H9 (cell line): ENCODE results near the gene DPT. TPM values are rescaled to one million over a fixed set of nuclear protein-coding genes. Genes with fewer than 3 reads are reported as not detected.

Experiments
- DNase-seq: peaks from one replicate; pipeline ENCODE4 v3.0.0-alpha.2; 2017
- H2AFZ ChIP-seq: one replicate; pipeline ENCODE4 v1.6.1; 2013; ENCODE audit warnings: mild to moderate bottlenecking, low read length, control low read depth, moderate library complexity
- H2AK5ac ChIP-seq: 2 replicates; pipeline ENCODE4 v1.6.1; 2013; ENCODE audit warnings: low read length, control low read depth, mixed read lengths; ENCODE audit not compliant: insufficient read length
- H2BK120ac ChIP-seq: one replicate; pipeline ENCODE4 v1.6.1; 2013; ENCODE audit warnings: low read depth, mild to moderate bottlenecking, low read length, control low read depth, inconsistent platforms; ENCODE audit not compliant: poor library complexity, severe bottlenecking
- H2BK12ac ChIP-seq: 2 replicates; pipeline ENCODE4 v1.6.1; 2013; ENCODE audit warnings: low read length, control low read depth, mixed read lengths, low read depth; ENCODE audit not compliant: insufficient read length
- H2BK15ac ChIP-seq: 2 replicates; pipeline ENCODE4 v1.6.1; 2013; ENCODE audit warnings: low read depth, low read length, control low read depth
- H2BK20ac ChIP-seq: one replicate; pipeline ENCODE4 v1.6.1; 2013; ENCODE audit warnings: low read depth, mild to moderate bottlenecking, low read length, control low read depth, inconsistent platforms; ENCODE audit not compliant: poor library complexity, severe bottlenecking
- H2BK5ac ChIP-seq: 2 replicates; pipeline ENCODE4 v1.6.1; 2013; ENCODE audit warnings: low read length, control low read depth, mixed read lengths; ENCODE audit not compliant: insufficient read length
- H3K14ac ChIP-seq: 2 replicates; pipeline ENCODE4 v1.6.1; 2013; ENCODE audit warnings: low read length, control low read depth; ENCODE audit not compliant: insufficient read depth
- H3K18ac ChIP-seq: 2 replicates; pipeline ENCODE4 v1.6.1; 2013; ENCODE audit warnings: low read depth, mild to moderate bottlenecking, mixed read lengths, low read length, control low read depth; ENCODE audit not compliant: insufficient read length
- H3K23ac ChIP-seq: 2 replicates; pipeline ENCODE4 v1.6.1; 2013; ENCODE audit warnings: low read length, control low read depth, mixed read lengths, low read depth; ENCODE audit not compliant: insufficient read length
- H3K23me2 ChIP-seq: 2 replicates; pipeline ENCODE4 v1.6.1; 2013; ENCODE audit warnings: low read depth, mild to moderate bottlenecking, mixed read lengths, low read length, control low read depth; ENCODE audit not compliant: insufficient read length, poor library complexity, severe bottlenecking
- H3K27ac ChIP-seq: 2 replicates; pipeline ENCODE4 v1.5.1; 2013; ENCODE audit warnings: low read length, control low read depth, mixed read lengths, low read depth; ENCODE audit not compliant: insufficient read length
- H3K27me3 ChIP-seq: 2 replicates; pipeline ENCODE4 v1.6.1; 2013; ENCODE audit warnings: low read length, control low read depth, inconsistent platforms; ENCODE audit not compliant: insufficient read depth
- H3K4ac ChIP-seq: 2 replicates; pipeline ENCODE4 v1.6.1; 2013; ENCODE audit warnings: low read depth, mild to moderate bottlenecking, control low read depth, inconsistent platforms, low read length, moderate library complexity
- H3K4me1 ChIP-seq: 2 replicates; pipeline ENCODE4 v1.6.1; 2013; ENCODE audit warnings: low read length, control low read depth, inconsistent platforms; ENCODE audit not compliant: insufficient read depth
- H3K4me2 ChIP-seq: 2 replicates; pipeline ENCODE4 v1.6.1; 2013; ENCODE audit warnings: low read length, control low read depth, mixed read lengths; ENCODE audit not compliant: insufficient read length, insufficient read depth
- H3K56ac ChIP-seq: 2 replicates; pipeline ENCODE4 v1.6.1; 2013; ENCODE audit warnings: low read depth, mild to moderate bottlenecking, mixed read lengths, low read length, control low read depth; ENCODE audit not compliant: insufficient read length
- H3K79me1 ChIP-seq: 2 replicates; pipeline ENCODE4 v1.6.1; 2013; ENCODE audit warnings: low read depth, mild to moderate bottlenecking, moderate library complexity, low read length, control low read depth, inconsistent platforms; ENCODE audit not compliant: insufficient read depth, poor library complexity, severe bottlenecking
- H3K79me2 ChIP-seq: 2 replicates; pipeline ENCODE4 v1.6.1; 2013; ENCODE audit warnings: low read length, control low read depth, inconsistent platforms; ENCODE audit not compliant: insufficient read depth
- H3K9ac ChIP-seq: 2 replicates; pipeline ENCODE4 v1.6.1; 2013; ENCODE audit warnings: low read length, control low read depth, mixed read lengths; ENCODE audit not compliant: insufficient read length; ENCODE audit errors: extremely low read depth
- H3K9me3 ChIP-seq: one replicate; pipeline ENCODE4 v1.6.1; 2013; ENCODE audit warnings: low read depth, low read length, inconsistent platforms; ENCODE audit not compliant: control insufficient read depth
- H3T11ph ChIP-seq: one replicate; pipeline ENCODE4 v1.6.1; 2013; ENCODE audit warnings: mild to moderate bottlenecking, low read length, control low read depth, inconsistent platforms
- H4K20me1 ChIP-seq: one replicate; pipeline ENCODE4 v1.6.1; 2013; ENCODE audit not compliant: control insufficient read depth, insufficient read length, insufficient read depth
- H4K5ac ChIP-seq: 2 replicates; pipeline ENCODE4 v1.6.1; 2013; ENCODE audit warnings: low read depth, mild to moderate bottlenecking, mixed read lengths, low read length, control low read depth; ENCODE audit not compliant: insufficient read length
- H4K8ac ChIP-seq: replicated peaks from 2 replicates; pipeline ENCODE4 v1.6.1; 2013; ENCODE audit warnings: low read length, control low read depth, mixed read lengths, low read depth; ENCODE audit not compliant: insufficient read length
- H4K91ac ChIP-seq: 2 replicates; pipeline ENCODE4 v1.6.1; 2013; ENCODE audit warnings: low read depth, mild to moderate bottlenecking, moderate library complexity, mixed read lengths, low read length, control low read depth; ENCODE audit not compliant: insufficient read length
- H3K27ac Mint-ChIP-seq, 3 experiments: 2 replicates in 2 of 3; 3 replicates in 1 of 3; pipeline ENCODE4 v1.8.0; 2020 to 2021; ENCODE audit warnings: mixed read lengths in 3 of 3, mild to moderate bottlenecking in 1 of 3, moderate library complexity in 1 of 3
- H3K27me3 Mint-ChIP-seq: 2 replicates; pipeline ENCODE4 v1.8.0; 2021; ENCODE audit warnings: low read depth, mild to moderate bottlenecking, moderate library complexity, mixed read lengths
- H3K36me3 Mint-ChIP-seq, 3 experiments: 2 replicates in 2 of 3; 3 replicates in 1 of 3; pipeline ENCODE4 v1.8.0; 2020 to 2021; ENCODE audit warnings: low read depth in 3 of 3, mixed read lengths in 3 of 3; ENCODE audit not compliant: insufficient read depth in 1 of 3
- H3K4me1 Mint-ChIP-seq, 2 experiments: 2 replicates each; pipeline ENCODE4 v1.8.0; 2020; ENCODE audit warnings: mixed read lengths in 2 of 2
- H3K4me3 Mint-ChIP-seq, 2 experiments: 2 replicates in 1 of 2; 3 replicates in 1 of 2; pipeline ENCODE4 v1.8.0; 2020 to 2021; ENCODE audit warnings: mild to moderate bottlenecking in 2 of 2, mixed read lengths in 2 of 2, moderate library complexity in 1 of 2
- H3K9me3 Mint-ChIP-seq, 2 experiments: 2 replicates in 1 of 2; 3 replicates in 1 of 2; pipeline ENCODE4 v1.8.0; 2020; ENCODE audit warnings: mild to moderate bottlenecking in 2 of 2, mixed read lengths in 2 of 2, moderate library complexity in 1 of 2
- WGBS: extraction: QIAGEN DNeasy Blood & Tissue Kit; methylation state at CpG from one replicate; pipeline ENCODE4 v1.1.7; 2013; ENCODE audit warnings: missing lambda C conversion rate, low lambda C conversion rate, mixed read lengths; ENCODE audit not compliant: insufficient read length; ENCODE audit errors: extremely low coverage; 5-methylcytosine and 5-hydroxymethylcytosine counted together
- total RNA-seq: library from RNA; stranded (reverse); gene quantifications from 2 replicates; pipeline ENCODE4 v1.2.1, GENCODE V29; 2021
- TF ChIP-seq, protein P1 (sequence below): fragments of 200-600 bp; sonication (generic); conservative IDR thresholded peaks from 3 replicates; pipeline ENCODE4 v1.8.0; 2021; ENCODE audit warnings: antibody characterized with exemption, mild to moderate bottlenecking

The DPT gene
- total RNA-seq, 1 experiment from 2014 or later, result not detected

GRCh38 chr1:168742386-168742785 lies 13.4 kb upstream of the DPT start:
- H3K27me3 ChIP-seq, result no peaks in the 10 kb centered on the region
- H3T11ph ChIP-seq, result no peak overlapping the region
- no peaks in the 10 kb centered on the region for H3K4me1 ChIP-seq
- H3K4me3 Mint-ChIP-seq, result no peak overlapping the region
- H2BK15ac ChIP-seq, result no peak overlapping the region
- H3K4ac ChIP-seq, result no peak overlapping the region
- no peak overlapping the region for H3K23ac ChIP-seq
- no peak overlapping the region for H2BK5ac ChIP-seq
- no peaks in the 10 kb centered on the region for H3K9me3 ChIP-seq
- H3K79me1 ChIP-seq, result no peaks in the 10 kb centered on the region
- H3K9ac ChIP-seq, result no peak overlapping the region
- no peak overlapping the region for H2BK12ac ChIP-seq
- no peak overlapping the region for H2AK5ac ChIP-seq
- no peaks in the 10 kb centered on the region for H3K79me2 ChIP-seq
- H4K91ac ChIP-seq, result no peak overlapping the region
- H3K4me2 ChIP-seq, result no peak overlapping the region
- H3K4me1 Mint-ChIP-seq, result no peaks in the 10 kb centered on the region
- no peak overlapping the region for H2AFZ ChIP-seq
- H4K5ac ChIP-seq, result no peak overlapping the region
- H3K14ac ChIP-seq, result no peak overlapping the region
- no peak overlapping the region for H3K18ac ChIP-seq
- H3K23me2 ChIP-seq, result no peaks in the 10 kb centered on the region
- no peaks in the 10 kb centered on the region for H4K20me1 ChIP-seq
- no peaks in the 10 kb centered on the region for H3K36me3 Mint-ChIP-seq
- no peak overlapping the region for H3K27ac ChIP-seq
- no peaks in the 10 kb centered on the region for H3K9me3 Mint-ChIP-seq
- no peaks in the 10 kb centered on the region for H3K27me3 Mint-ChIP-seq
- H2BK120ac ChIP-seq, result no peak overlapping the region
- no peak overlapping the region for H2BK20ac ChIP-seq
- WGBS, result no CpG with 5 or more reads among the region's 1 CpG
- H3K56ac ChIP-seq, result no peak overlapping the region
- no peak for DNase-seq
- no peak overlapping the region for H3K27ac Mint-ChIP-seq
- TF ChIP-seq, protein P1, sequence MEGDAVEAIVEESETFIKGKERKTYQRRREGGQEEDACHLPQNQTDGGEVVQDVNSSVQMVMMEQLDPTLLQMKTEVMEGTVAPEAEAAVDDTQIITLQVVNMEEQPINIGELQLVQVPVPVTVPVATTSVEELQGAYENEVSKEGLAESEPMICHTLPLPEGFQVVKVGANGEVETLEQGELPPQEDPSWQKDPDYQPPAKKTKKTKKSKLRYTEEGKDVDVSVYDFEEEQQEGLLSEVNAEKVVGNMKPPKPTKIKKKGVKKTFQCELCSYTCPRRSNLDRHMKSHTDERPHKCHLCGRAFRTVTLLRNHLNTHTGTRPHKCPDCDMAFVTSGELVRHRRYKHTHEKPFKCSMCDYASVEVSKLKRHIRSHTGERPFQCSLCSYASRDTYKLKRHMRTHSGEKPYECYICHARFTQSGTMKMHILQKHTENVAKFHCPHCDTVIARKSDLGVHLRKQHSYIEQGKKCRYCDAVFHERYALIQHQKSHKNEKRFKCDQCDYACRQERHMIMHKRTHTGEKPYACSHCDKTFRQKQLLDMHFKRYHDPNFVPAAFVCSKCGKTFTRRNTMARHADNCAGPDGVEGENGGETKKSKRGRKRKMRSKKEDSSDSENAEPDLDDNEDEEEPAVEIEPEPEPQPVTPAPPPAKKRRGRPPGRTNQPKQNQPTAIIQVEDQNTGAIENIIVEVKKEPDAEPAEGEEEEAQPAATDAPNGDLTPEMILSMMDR, result no peak
- H4K8ac ChIP-seq, result no peak overlapping the region
